Endodermal cell (in vitro differentiated cells): ENCODE data around the gene LZTS2. TPM values are rescaled to one million over a fixed set of nuclear protein-coding genes. Genes with fewer than 3 reads are reported as not detected.
A peak's percentile ranks its signal among the peaks of the same experiment; 100 is the strongest.

ENCODE experiments used
- DNase-seq: peaks from one replicate; pipeline ENCODE4 v3.0.0-alpha.2; 2017
- H3K27ac ChIP-seq: 2 replicates; pipeline ENCODE4 v1.5.1; 2013; ENCODE audit warnings: mild to moderate bottlenecking, low read depth, low read length, moderate library complexity
- H3K27me3 ChIP-seq: 2 replicates; pipeline ENCODE4 v1.6.1; 2013; ENCODE audit warnings: mild to moderate bottlenecking, low read length, moderate library complexity; ENCODE audit not compliant: insufficient read depth, control insufficient read depth, poor library complexity, severe bottlenecking
- H3K36me3 ChIP-seq: 2 replicates; pipeline ENCODE4 v1.7.0; 2013; ENCODE audit warnings: mild to moderate bottlenecking, low read length, moderate library complexity; ENCODE audit not compliant: control insufficient read depth, insufficient read depth
- H3K4me1 ChIP-seq: one replicate; pipeline ENCODE4 v1.7.0; 2013; ENCODE audit warnings: low read length; ENCODE audit not compliant: control insufficient read depth, insufficient read depth
- H3K4me3 ChIP-seq: 2 replicates; pipeline ENCODE4 v1.5.1; 2013; ENCODE audit warnings: mild to moderate bottlenecking, low read length, moderate library complexity
- H3K9ac ChIP-seq: 2 replicates; pipeline ENCODE4 v1.6.1; 2013; ENCODE audit warnings: mild to moderate bottlenecking, low read length, moderate library complexity; ENCODE audit not compliant: poor library complexity, severe bottlenecking; ENCODE audit errors: extremely low read depth
- H3K9me3 ChIP-seq: 2 replicates; pipeline ENCODE4 v1.6.1; 2013; ENCODE audit warnings: mild to moderate bottlenecking, low read length, moderate library complexity; ENCODE audit not compliant: control insufficient read depth
- H3K27ac Mint-ChIP-seq: 2 replicates; pipeline ENCODE4 v1.8.0; 2020; ENCODE audit warnings: mixed read lengths
- H3K27me3 Mint-ChIP-seq: 2 replicates; pipeline ENCODE4 v1.8.0; 2021; ENCODE audit warnings: mild to moderate bottlenecking, mixed read lengths; ENCODE audit not compliant: insufficient read depth
- H3K36me3 Mint-ChIP-seq: 2 replicates; pipeline ENCODE4 v1.8.0; 2020; ENCODE audit warnings: low read depth, mixed read lengths
- H3K4me1 Mint-ChIP-seq: 2 replicates; pipeline ENCODE4 v1.8.0; 2020; ENCODE audit warnings: mixed read lengths
- H3K4me3 Mint-ChIP-seq: 2 replicates; pipeline ENCODE4 v1.8.0; 2020; ENCODE audit warnings: mild to moderate bottlenecking, moderate library complexity, mixed read lengths
- H3K9me3 Mint-ChIP-seq: 2 replicates; pipeline ENCODE4 v1.8.0; 2020; ENCODE audit warnings: mild to moderate bottlenecking, mixed read lengths
- CTCF ChIP-seq: fragments of 200-600 bp; sonication (generic); conservative IDR thresholded peaks from 2 replicates; pipeline ENCODE4 v1.5.0; 2021; ENCODE audit warnings: antibody characterized with exemption, mild to moderate bottlenecking
- WGBS, 2 experiments: methylation state at CpG; one replicate each; pipeline versions ENCODE4 v1.1.5 to v1.1.7; 2013; ENCODE audit warnings: missing lambda C conversion rate in 2 of 2, mixed read lengths in 1 of 2; ENCODE audit not compliant: insufficient coverage in 1 of 2, insufficient read length in 1 of 2; 5-methylcytosine and 5-hydroxymethylcytosine counted together
- total RNA-seq, 2 donors: library from RNA; stranded (reverse); fragmentation: NEBNext Ultra II Directional in 1 of 2; extraction: Animal tissue kit (Norgen Biotek cat#: 25700) in 1 of 2; gene quantifications; 2 replicates in 1 of 2; 3 replicates in 1 of 2; pipeline ENCODE4 v1.2.1, GENCODE V29; 2021

Gene LZTS2
- total RNA-seq, 2 donors from 2014 or later, result 76.8 to 85.9 TPM

GRCh38 chr10:101041252-101041761 lies 41.7 kb downstream of the LZTS2 start:
- H3K4me1 ChIP-seq, result no peaks in the 10 kb centered on the region
- H3K9me3 ChIP-seq, result no peaks in the 10 kb centered on the region
- Mint-ChIP-seq H3K4me3 (no peak overlapping the region), H3K27me3 (peaks cover 68% of the 10 kb centered on the region), H3K36me3 (no peaks in the 10 kb centered on the region), H3K9me3 (no peaks in the 10 kb centered on the region), H3K27ac (no peak overlapping the region), H3K4me1 (peaks cover 10% of the 10 kb centered on the region)
- peaks cover 65% of the 10 kb centered on the region for H3K27me3 ChIP-seq
- DNase-seq, result peak; percentile 92
- H3K4me3 ChIP-seq, result no peak overlapping the region
- H3K27ac ChIP-seq, result no peak overlapping the region
- 10 to 47% methylated on average over 2 to 6 of the region's 6 CpGs for WGBS, 2 experiments
- peak; percentile 88 for TF ChIP-seq CTCF
- H3K36me3 ChIP-seq, result no peaks in the 10 kb centered on the region
- no peak overlapping the region for H3K9ac ChIP-seq

GRCh38 chr10:101042118-101042517 lies 42.5 kb downstream of the LZTS2 start:
- Histone ChIP-seq H3K4me3 (peak overlapping the region; percentile 80), H3K36me3 (no peaks in the 10 kb centered on the region), H3K9ac (no peak overlapping the region), H3K27me3 (peaks cover 65% of the 10 kb centered on the region), H3K4me1 (no peaks in the 10 kb centered on the region), H3K27ac (no peak overlapping the region), H3K9me3 (no peaks in the 10 kb centered on the region)
- WGBS, 2 experiments, result 87 to 88% methylated on average over 3 to 4 of the region's 4 CpGs
- Mint-ChIP-seq H3K4me3 (peak overlapping the region; percentile 89), H3K27ac (peak overlapping the region; percentile 100), H3K27me3 (peaks cover 68% of the 10 kb centered on the region), H3K9me3 (no peaks in the 10 kb centered on the region), H3K4me1 (peaks cover 17% of the 10 kb centered on the region), H3K36me3 (no peaks in the 10 kb centered on the region)
- no peak for DNase-seq
- TF ChIP-seq CTCF, result no peak

- no peaks in the 10 kb centered on the region for H3K9me3 Mint-ChIP-seq
- H3K27me3 ChIP-seq, result peaks cover 67% of the 10 kb centered on the region
- H3K9me3 ChIP-seq, result no peaks in the 10 kb centered on the region
- 6 to 7% methylated on average over 35 to 40 of the region's 40 CpGs for WGBS, 2 experiments
- no peak for TF ChIP-seq CTCF
- peak; percentile 99 for DNase-seq
- H3K36me3 Mint-ChIP-seq, result no peaks in the 10 kb centered on the region
- H3K36me3 ChIP-seq, result no peaks in the 10 kb centered on the region
- peak overlapping the region; percentile 21 for H3K27ac ChIP-seq
- no peaks in the 10 kb centered on the region for H3K4me1 ChIP-seq
- peak overlapping the region; percentile 80 for H3K4me3 ChIP-seq
- H3K9ac ChIP-seq, result peak overlapping the region; percentile 67
- peak overlapping the region; percentile 89 for H3K4me3 Mint-ChIP-seq
- peak overlapping the region; percentile 100 for H3K27ac Mint-ChIP-seq
- H3K27me3 Mint-ChIP-seq, result peaks cover 68% of the 10 kb centered on the region
- peaks cover 19% of the 10 kb centered on the region for H3K4me1 Mint-ChIP-seq
Measured at GRCh38 chr10:101042667-101043362, 43.2 kb downstream of the LZTS2 start.
